HepG2 (cell line): ENCODE data around the gene CXCL17. TPM values are rescaled to one million over a fixed set of nuclear protein-coding genes. Genes with fewer than 3 reads are reported as not detected.

Source experiments
- ATF7-NPFF ChIP-seq: sonication (generic); formaldehyde crosslinking; IDR thresholded peaks from 2 replicates; pipeline ENCODE4 v1.8.1; 2023; ENCODE audit warnings: mild to moderate bottlenecking, low read depth, missing genetic modification reagents, moderate library complexity
- FOXP1 ChIP-seq, 2 experiments: fragments of 450-650 bp in 1 of 2; IDR thresholded peaks; 2 replicates each; pipeline ENCODE4 v1.6.1; 2017 to 2018; ENCODE audit warnings: antibody characterized with exemption in 1 of 2
- MEIS1 ChIP-seq: sonication (generic); formaldehyde crosslinking; IDR thresholded peaks from 2 replicates; pipeline ENCODE4 v1.9.0; 2021; ENCODE audit warnings: mild to moderate bottlenecking, missing genetic modification reagents, moderate library complexity, borderline replicate concordance
- NONO ChIP-seq, 2 experiments: fragments of 450-650 bp in 1 of 2; sonication (generic) in 1 of 2; formaldehyde crosslinking in 1 of 2; IDR thresholded peaks in 1 of 2; conservative IDR thresholded peaks in 1 of 2; 2 replicates each; pipeline versions ENCODE4 v1.6.1 to v1.8.0; 2017 to 2022; ENCODE audit warnings: mild to moderate bottlenecking in 1 of 2, missing genetic modification reagents in 1 of 2, moderate library complexity in 1 of 2
- SOX13 ChIP-seq, 3 experiments: fragments of 450-650 bp in 1 of 3; sonication (generic) in 1 of 3; formaldehyde crosslinking in 1 of 3; IDR thresholded peaks in 2 of 3; conservative IDR thresholded peaks in 1 of 3; 2 replicates each; pipeline versions ENCODE4 v1.5.0 to v1.6.1; 2016 to 2020; ENCODE audit warnings: antibody characterized with exemption in 1 of 3, mild to moderate bottlenecking in 1 of 3, missing compliant biosample characterization in 1 of 3, missing genetic modification reagents in 1 of 3, moderate library complexity in 1 of 3
- ZNF207 ChIP-seq: fragments of 450-650 bp; IDR thresholded peaks from 2 replicates; pipeline ENCODE4 v1.6.1; 2016; ENCODE audit warnings: antibody characterized with exemption, borderline replicate concordance
- ZNF292 ChIP-seq: sonication (generic); formaldehyde crosslinking; IDR thresholded peaks from 2 replicates; pipeline ENCODE4 v1.8.1; 2022; ENCODE audit warnings: mild to moderate bottlenecking, low read depth, missing genetic modification reagents, borderline replicate concordance
- ZNF337 ChIP-seq: sonication (generic); formaldehyde crosslinking; IDR thresholded peaks from 2 replicates; pipeline ENCODE4 v1.5.1; 2020; ENCODE audit warnings: missing genetic modification reagents, low read depth, mild to moderate bottlenecking, borderline replicate concordance
- polyA plus RNA-seq, 8 experiments: library from polyadenylated mRNA; depleted of rRNA in 3 of 8; stranded (reverse) in 7 of 8; unstranded in 1 of 8; fragments of >200 nt; fragmentation: Illumina TruSeq in 4 of 8; extraction: Trizol in 4 of 8; gene quantifications; 2 replicates each; pipeline versions ENCODE4 v1.2.1 to v1.2.3, GENCODE V29; 2011 to 2016; ENCODE audit warnings: low read depth in 4 of 8, missing spikeins in 1 of 8, mixed read lengths in 1 of 8; ENCODE audit not compliant: insufficient read depth in 1 of 8
- total RNA-seq, 5 experiments: library from RNA; depleted of rRNA; stranded (reverse); fragments of >200 nt; fragmentation: Illumina TruSeq; extraction: Trizol; gene quantifications; 2 replicates each; pipeline ENCODE4 v1.2.3, GENCODE V29; 2016; ENCODE audit warnings: low read depth in 1 of 5
- TF ChIP-seq, protein P1 (sequence below): sonication (generic); formaldehyde crosslinking; IDR thresholded peaks from 2 replicates; pipeline ENCODE4 v1.5.1; 2020; ENCODE audit warnings: mild to moderate bottlenecking, missing genetic modification reagents
- TF ChIP-seq, protein P2 (sequence below): IDR thresholded peaks from 2 replicates; pipeline ENCODE4 v1.6.1; 2016; ENCODE audit warnings: missing compliant biosample characterization, missing genetic modification reagents, borderline replicate concordance
- TF ChIP-seq, protein P3 (sequence below): sonication (generic); formaldehyde crosslinking; IDR thresholded peaks from 2 replicates; pipeline ENCODE4 v1.4.0; 2020; ENCODE audit warnings: missing genetic modification reagents

CXCL17 gene
- total and polyA plus RNA-seq, 2 of the 13 experiments (the other 11 are each of a cell fraction or from before 2014, with no cell fraction given), result 0.12 TPM; not detected in 1

DNA sequence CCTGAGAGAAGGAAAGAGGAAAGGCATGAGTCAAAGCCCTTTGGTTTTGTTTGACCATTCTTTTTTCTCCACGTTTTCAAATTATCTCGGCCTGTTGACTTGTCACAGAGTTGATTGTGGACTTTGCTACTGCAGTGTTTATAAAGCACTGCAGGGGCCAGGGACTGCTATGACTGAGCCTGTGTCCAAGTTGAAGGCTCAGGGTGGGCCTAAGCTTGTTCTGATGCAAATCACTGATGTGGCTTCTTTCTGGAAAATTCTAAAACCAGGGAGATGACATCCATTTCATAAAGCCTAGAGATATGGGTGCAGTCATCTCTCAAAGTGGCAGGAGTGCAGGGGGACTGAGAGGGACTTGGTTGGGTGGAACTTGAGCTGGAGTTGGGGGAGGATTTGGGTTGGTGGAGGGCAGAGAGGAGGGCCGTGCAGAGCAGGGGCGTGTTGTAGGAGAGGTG lies 1.2 kb upstream of the CXCL17 start (continued):
- TF ChIP-seq, protein P1, sequence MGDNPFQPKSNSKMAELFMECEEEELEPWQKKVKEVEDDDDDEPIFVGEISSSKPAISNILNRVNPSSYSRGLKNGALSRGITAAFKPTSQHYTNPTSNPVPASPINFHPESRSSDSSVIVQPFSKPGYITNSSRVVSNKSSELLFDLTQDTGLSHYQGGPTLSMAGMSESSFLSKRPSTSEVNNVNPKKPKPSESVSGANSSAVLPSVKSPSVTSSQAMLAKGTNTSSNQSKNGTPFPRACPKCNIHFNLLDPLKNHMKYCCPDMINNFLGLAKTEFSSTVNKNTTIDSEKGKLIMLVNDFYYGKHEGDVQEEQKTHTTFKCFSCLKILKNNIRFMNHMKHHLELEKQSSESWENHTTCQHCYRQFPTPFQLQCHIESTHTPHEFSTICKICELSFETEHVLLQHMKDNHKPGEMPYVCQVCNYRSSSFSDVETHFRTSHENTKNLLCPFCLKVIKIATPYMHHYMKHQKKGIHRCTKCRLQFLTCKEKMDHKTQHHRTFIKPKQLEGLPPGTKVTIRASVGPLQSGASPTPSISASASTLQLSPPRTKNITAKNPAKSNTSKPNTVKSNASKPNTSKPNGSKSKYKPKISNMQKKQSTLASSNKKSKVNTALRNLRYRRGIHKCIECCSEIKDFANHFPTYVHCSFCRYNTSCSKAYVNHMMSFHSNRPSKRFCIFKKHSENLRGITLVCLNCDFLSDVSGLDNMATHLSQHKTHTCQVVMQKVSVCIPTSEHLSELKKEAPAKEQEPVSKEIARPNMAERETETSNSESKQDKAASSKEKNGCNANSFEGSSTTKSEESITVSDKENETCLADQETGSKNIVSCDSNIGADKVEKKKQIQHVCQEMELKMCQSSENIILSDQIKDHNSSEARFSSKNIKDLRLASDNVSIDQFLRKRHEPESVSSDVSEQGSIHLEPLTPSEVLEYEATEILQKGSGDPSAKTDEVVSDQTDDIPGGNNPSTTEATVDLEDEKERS (CRISPR knock-in tag), result peak; percentile 69; the same call in 1 of the 2 replicates
- peak; percentile 85; the same call in 1 of the 2 replicates for TF ChIP-seq MEIS1
- TF ChIP-seq, protein P2, sequence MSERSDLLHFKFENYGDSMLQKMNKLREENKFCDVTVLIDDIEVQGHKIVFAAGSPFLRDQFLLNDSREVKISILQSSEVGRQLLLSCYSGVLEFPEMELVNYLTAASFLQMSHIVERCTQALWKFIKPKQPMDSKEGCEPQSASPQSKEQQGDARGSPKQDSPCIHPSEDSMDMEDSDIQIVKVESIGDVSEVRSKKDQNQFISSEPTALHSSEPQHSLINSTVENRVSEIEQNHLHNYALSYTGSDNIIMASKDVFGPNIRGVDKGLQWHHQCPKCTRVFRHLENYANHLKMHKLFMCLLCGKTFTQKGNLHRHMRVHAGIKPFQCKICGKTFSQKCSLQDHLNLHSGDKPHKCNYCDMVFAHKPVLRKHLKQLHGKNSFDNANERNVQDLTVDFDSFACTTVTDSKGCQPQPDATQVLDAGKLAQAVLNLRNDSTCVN (CRISPR knock-in tag), result 0 out of 2 replicates have a peak, but pooled peaks have one; percentile 38
- TF ChIP-seq ZNF207, result no peak
- TF ChIP-seq SOX13 (IDR thresholded peaks at IDR 0.05), result 0 out of 2 replicates have a peak, but pooled peaks have one; percentile 19
- TF ChIP-seq SOX13 (CRISPR knock-in tag; conservative IDR thresholded peaks at IDR 0.05 in 1 of 2, IDR thresholded peaks at IDR 0.05 in 1 of 2), result peak in 1 of 2 experiments; percentile 82; a peak in 2 of 4 replicates
- TF ChIP-seq ZNF337, result 0 out of 2 replicates have a peak, but pooled peaks have one; percentile 53
- TF ChIP-seq NONO (IDR thresholded peaks at IDR 0.05), result no peak
- TF ChIP-seq NONO (CRISPR knock-in tag; conservative IDR thresholded peaks at IDR 0.05), result peak; percentile 46; the same call in 1 of the 2 replicates
- peak; percentile 69; the same call in 1 of the 2 replicates for TF ChIP-seq ZNF292 (CRISPR knock-in tag)
- TF ChIP-seq, protein P3, sequence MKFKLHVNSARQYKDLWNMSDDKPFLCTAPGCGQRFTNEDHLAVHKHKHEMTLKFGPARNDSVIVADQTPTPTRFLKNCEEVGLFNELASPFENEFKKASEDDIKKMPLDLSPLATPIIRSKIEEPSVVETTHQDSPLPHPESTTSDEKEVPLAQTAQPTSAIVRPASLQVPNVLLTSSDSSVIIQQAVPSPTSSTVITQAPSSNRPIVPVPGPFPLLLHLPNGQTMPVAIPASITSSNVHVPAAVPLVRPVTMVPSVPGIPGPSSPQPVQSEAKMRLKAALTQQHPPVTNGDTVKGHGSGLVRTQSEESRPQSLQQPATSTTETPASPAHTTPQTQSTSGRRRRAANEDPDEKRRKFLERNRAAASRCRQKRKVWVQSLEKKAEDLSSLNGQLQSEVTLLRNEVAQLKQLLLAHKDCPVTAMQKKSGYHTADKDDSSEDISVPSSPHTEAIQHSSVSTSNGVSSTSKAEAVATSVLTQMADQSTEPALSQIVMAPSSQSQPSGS, result peak; percentile 75; the same call in 1 of the 2 replicates
- TF ChIP-seq FOXP1 (IDR thresholded peaks at IDR 0.05), result no peak
- peak; percentile 85 for TF ChIP-seq FOXP1 (CRISPR knock-in tag; IDR thresholded peaks at IDR 0.05)
- peak; percentile 58 for TF ChIP-seq ATF7-NPFF (CRISPR knock-in tag)
